GM20431 (cell line): ENCODE data around the gene NTN1.
"Not testable (repeated sequence)": the region's sequence is repeated elsewhere in the genome, so short reads cannot be mapped to it uniquely, and the experiment has no call there.

Experiments
- in situ Hi-C: fragments of 300-500 bp; cut with MseI, MboI; formaldehyde crosslinking; loops from one replicate; pipeline ENCODE4 v1.15.0; 2020; ENCODE audit warnings: low sequenced_read_pairs; ENCODE audit not compliant: unreplicated experiment

The NTN1 gene

GRCh38 chr17:9256751-9257629 lies 235.7 kb downstream of the NTN1 start:
- in situ Hi-C loops, result no loop called here

- in situ Hi-C loops, result not testable (repeated sequence)
These were observed 236.3 kb downstream of the NTN1 start for GRCh38 chr17:9257630-9257965.

GRCh38 chr17:9258115-9259015 lies 237.1 kb downstream of the NTN1 start:
- in situ Hi-C loops, result no loop called here

GRCh38 chr17:9259419-9259818 lies 238.1 kb downstream of the NTN1 start:
- in situ Hi-C loops, result no loop called here

- in situ Hi-C loops, result no loop called here
These were observed 240.0 kb downstream of the NTN1 start for GRCh38 chr17:9261081-9262012.

GRCh38 chr17:9266031-9266680 lies 244.8 kb downstream of the NTN1 start:
- in situ Hi-C loops, result no loop called here

GRCh38 chr17:9266697-9267117 lies 245.4 kb downstream of the NTN1 start:
- in situ Hi-C loops, result no loop called here

GRCh38 chr17:9268546-9268945 lies 247.2 kb downstream of the NTN1 start:
- in situ Hi-C loops, result no loop called here

- in situ Hi-C loops, result no loop called here
These were observed 248.2 kb downstream of the NTN1 start for GRCh38 chr17:9269350-9270035.

GRCh38 chr17:9270921-9271320 lies 249.6 kb downstream of the NTN1 start:
- in situ Hi-C loops, result no loop called here

GRCh38 chr17:9271989-9272388 lies 250.7 kb downstream of the NTN1 start:
- in situ Hi-C loops, result no loop called here

- in situ Hi-C loops, result no loop called here
These were observed 251.3 kb downstream of the NTN1 start for GRCh38 chr17:9272501-9273200.

- in situ Hi-C loops, result no loop called here
These were observed 252.4 kb downstream of the NTN1 start for GRCh38 chr17:9273428-9274391.

GRCh38 chr17:9274973-9275372 lies 253.7 kb downstream of the NTN1 start:
- in situ Hi-C loops, result no loop called here

GRCh38 chr17:9279893-9280292 lies 258.6 kb downstream of the NTN1 start:
- in situ Hi-C loops, result no loop called here

GRCh38 chr17:9283909-9284308 lies 262.6 kb downstream of the NTN1 start:
- in situ Hi-C loops, result no loop called here

GRCh38 chr17:9284884-9285283 lies 263.6 kb downstream of the NTN1 start:
- in situ Hi-C loops, result no loop called here
